IPS DF 6.9 (cell line): ENCODE results near the gene RLBP1.
A peak's percentile ranks its signal among the peaks of the same experiment; 100 is the strongest.

Experiments used
- DNase-seq: peaks from one replicate; pipeline ENCODE4 v3.0.0-alpha.2; 2013; ENCODE audit warnings: low read depth, low spot score
- H3K27ac ChIP-seq: one replicate; pipeline ENCODE4 v1.5.1; 2013; ENCODE audit warnings: low read length, control low read depth
- H3K27me3 ChIP-seq: 2 replicates; pipeline ENCODE4 v1.6.1; 2013; ENCODE audit warnings: mild to moderate bottlenecking, low read length; ENCODE audit not compliant: control insufficient read depth, insufficient read depth
- H3K36me3 ChIP-seq: 2 replicates; pipeline ENCODE4 v1.6.1; 2013; ENCODE audit warnings: low read length; ENCODE audit not compliant: control insufficient read depth, insufficient read depth
- H3K4me1 ChIP-seq: 2 replicates; pipeline ENCODE4 v1.6.1; 2013; ENCODE audit warnings: low read length; ENCODE audit not compliant: control insufficient read depth, insufficient read depth
- H3K4me3 ChIP-seq: 2 replicates; pipeline ENCODE4 v1.5.1; 2013; ENCODE audit warnings: mild to moderate bottlenecking, low read length
- H3K9me3 ChIP-seq: 2 replicates; pipeline ENCODE4 v1.6.1; 2013; ENCODE audit warnings: low read length, inconsistent platforms; ENCODE audit not compliant: control insufficient read depth, insufficient read depth
- WGBS: extraction: QIAGEN DNeasy Blood & Tissue Kit; methylation state at CpG from one replicate; pipeline ENCODE4 v1.1.7; 2013; ENCODE audit warnings: mixed read lengths, missing lambda C conversion rate; ENCODE audit not compliant: insufficient read length, insufficient coverage; 5-methylcytosine and 5-hydroxymethylcytosine counted together

RLBP1 gene

DNA sequence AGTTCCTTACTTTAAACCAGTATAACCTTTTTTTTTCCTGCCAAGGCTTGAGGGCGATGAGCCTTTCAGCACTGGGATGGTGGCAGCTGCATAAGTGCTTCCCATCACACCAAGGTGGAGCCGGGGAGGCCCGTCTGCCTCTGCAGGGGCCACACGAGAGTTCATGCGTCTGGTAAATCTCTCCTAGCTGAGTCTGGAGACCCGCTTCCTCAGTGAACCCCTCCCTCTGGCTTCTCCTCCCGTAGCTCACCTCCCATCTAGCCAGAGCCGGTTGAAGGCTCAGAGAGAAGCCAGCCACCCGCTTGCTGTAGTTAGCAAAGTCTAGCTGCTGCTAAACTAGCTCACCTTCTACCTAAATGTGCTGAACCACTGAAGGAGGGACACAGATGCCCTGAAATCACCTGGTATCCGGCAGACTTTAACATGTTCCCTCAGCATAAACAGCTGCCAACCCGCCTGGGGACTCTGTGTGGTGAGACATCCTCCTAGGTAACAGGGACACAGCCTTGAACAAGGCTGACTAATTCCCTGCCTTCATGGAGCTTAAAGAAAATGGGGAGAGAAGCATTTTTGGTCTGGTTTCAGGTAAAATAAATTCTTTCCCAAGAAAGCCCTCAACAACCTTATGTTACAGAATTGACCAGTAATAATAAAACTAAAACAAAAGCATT is 42.9 kb downstream of the RLBP1 start:
- Histone ChIP-seq H3K27me3 (no peaks in the 10 kb centered on the region), H3K4me3 (no peak overlapping the region), H3K9me3 (no peaks in the 10 kb centered on the region), H3K4me1 (no peaks in the 10 kb centered on the region), H3K36me3 (no peaks in the 10 kb centered on the region), H3K27ac (no peak overlapping the region)
- no CpG with 5 or more reads among the region's 11 CpGs for WGBS
- DNase-seq = no peak

- Histone ChIP-seq H3K4me1 (no peaks in the 10 kb centered on the region), H3K9me3 (no peaks in the 10 kb centered on the region), H3K4me3 (no peak overlapping the region), H3K36me3 (no peaks in the 10 kb centered on the region), H3K27me3 (no peaks in the 10 kb centered on the region), H3K27ac (no peak overlapping the region)
- DNase-seq = peak; percentile 22
- no CpG with 5 or more reads among the region's 6 CpGs for WGBS
Measured at GRCh38 chr15:89177633-89178306, 43.6 kb downstream of the RLBP1 start.

GRCh38 chr15:89177116-89177515 is 44.3 kb downstream of the RLBP1 start:
- H3K4me1 ChIP-seq = no peaks in the 10 kb centered on the region
- no peak overlapping the region for H3K4me3 ChIP-seq
- no peaks in the 10 kb centered on the region for H3K9me3 ChIP-seq
- no peaks in the 10 kb centered on the region for H3K27me3 ChIP-seq
- no peak overlapping the region for H3K27ac ChIP-seq
- WGBS = no CpG with 5 or more reads among the region's 12 CpGs
- no peaks in the 10 kb centered on the region for H3K36me3 ChIP-seq
- DNase-seq = no peak

- 100% methylated on average over 3 of the region's 13 CpGs for WGBS
Measured at GRCh38 chr15:89175617-89176191, 45.7 kb downstream of the RLBP1 start.

DNA sequence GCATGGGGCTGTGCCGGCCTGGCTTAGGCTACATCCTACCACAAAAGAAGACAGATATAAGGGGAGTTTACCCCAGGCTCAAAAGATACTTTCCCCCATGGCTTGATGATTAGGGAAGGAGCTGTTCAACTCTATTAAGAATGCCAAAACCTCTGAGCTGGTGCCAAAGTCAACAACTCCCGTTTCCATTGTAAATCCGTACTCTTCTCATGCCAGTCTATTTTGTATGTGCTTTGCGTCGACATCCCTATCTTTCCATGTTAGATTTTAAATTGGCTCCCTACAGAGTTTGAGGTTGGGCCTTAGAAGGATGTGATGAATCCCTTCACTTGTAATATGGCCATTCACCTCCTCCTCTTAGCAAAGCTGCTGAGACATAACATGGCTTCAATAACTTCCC is 46.9 kb downstream of the RLBP1 start:
- H3K4me3 ChIP-seq = no peak overlapping the region
- no peaks in the 10 kb centered on the region for H3K4me1 ChIP-seq
- DNase-seq = no peak
- H3K27me3 ChIP-seq = no peaks in the 10 kb centered on the region
- H3K36me3 ChIP-seq = no peaks in the 10 kb centered on the region
- H3K9me3 ChIP-seq = no peaks in the 10 kb centered on the region
- H3K27ac ChIP-seq = no peak overlapping the region
- no CpG with 5 or more reads among the region's 5 CpGs for WGBS

More at GRCh38 chr15:89175617-89176191, 45.7 kb downstream of the RLBP1 start:
- Histone ChIP-seq H3K4me3 (no peak overlapping the region), H3K4me1 (no peaks in the 10 kb centered on the region), H3K27ac (no peak overlapping the region), H3K27me3 (no peaks in the 10 kb centered on the region), H3K9me3 (no peaks in the 10 kb centered on the region), H3K36me3 (no peaks in the 10 kb centered on the region)
- no peak for DNase-seq

DNA sequence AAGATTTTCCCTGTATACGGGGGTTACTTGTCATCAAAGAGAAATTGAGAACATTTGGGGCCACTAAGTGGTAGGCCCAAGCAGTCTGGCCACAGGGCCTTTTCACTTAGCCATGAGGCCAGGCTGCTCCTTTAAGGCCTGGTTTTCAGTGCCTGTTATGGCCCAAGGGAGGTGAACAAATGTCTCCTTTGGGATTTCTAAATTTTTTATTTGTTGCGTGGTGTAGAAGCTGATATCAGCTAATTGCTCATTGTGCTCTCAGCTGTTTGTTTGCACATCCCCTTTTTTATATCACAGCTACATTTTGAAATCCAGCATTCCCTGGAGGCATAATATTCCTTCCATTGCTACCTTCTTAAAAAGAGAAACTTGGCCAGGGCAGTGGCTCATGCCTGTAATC is 48.5 kb downstream of the RLBP1 start:
- no CpG with 5 or more reads among the region's 2 CpGs for WGBS
- no peaks in the 10 kb centered on the region for H3K36me3 ChIP-seq

GRCh38 chr15:89171136-89172072 is 50.0 kb downstream of the RLBP1 start:
- Histone ChIP-seq H3K27ac (no peak overlapping the region), H3K4me3 (no peak overlapping the region), H3K9me3 (no peaks in the 10 kb centered on the region), H3K4me1 (0 out of 2 replicates have a peak, but pooled peaks cover 1% of the 10 kb centered on the region), H3K27me3 (no peaks in the 10 kb centered on the region), H3K36me3 (no peaks in the 10 kb centered on the region)
- no CpG with 5 or more reads among the region's 12 CpGs for WGBS
- DNase-seq = peak; percentile 70

More for the DNA sequence above, 48.5 kb downstream of the RLBP1 start:
- Histone ChIP-seq H3K27me3 (no peaks in the 10 kb centered on the region), H3K4me1 (no peaks in the 10 kb centered on the region), H3K27ac (no peak overlapping the region), H3K9me3 (no peaks in the 10 kb centered on the region), H3K4me3 (no peak overlapping the region)
- DNase-seq = no peak

DNA sequence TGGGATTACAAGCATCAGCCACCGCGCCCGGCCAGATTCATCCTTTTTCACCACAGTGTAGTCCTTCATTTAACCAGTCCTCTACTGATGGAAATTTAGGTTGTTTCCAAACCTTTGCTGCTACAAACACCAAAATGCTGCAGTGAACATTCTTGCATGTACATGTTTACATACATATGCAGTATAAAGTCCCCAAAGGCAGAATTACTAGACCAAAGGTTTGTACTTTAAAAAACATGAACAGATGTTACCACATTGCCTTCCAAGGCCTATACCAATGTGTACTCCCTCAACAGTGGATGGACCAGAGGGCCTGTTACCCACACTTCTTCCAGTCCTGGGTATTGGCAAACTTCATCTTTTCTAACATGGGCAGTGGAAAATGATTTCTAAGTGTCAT is 51.0 kb downstream of the RLBP1 start:
- H3K4me1 ChIP-seq = peaks cover 1% of the 10 kb centered on the region; the same call in 1 of the 2 replicates
- WGBS = no CpG with 5 or more reads among the region's 3 CpGs
- no peaks in the 10 kb centered on the region for H3K36me3 ChIP-seq
- H3K9me3 ChIP-seq = no peaks in the 10 kb centered on the region
- DNase-seq = no peak
- H3K27me3 ChIP-seq = no peaks in the 10 kb centered on the region
- no peak overlapping the region for H3K4me3 ChIP-seq
- H3K27ac ChIP-seq = no peak overlapping the region

DNA sequence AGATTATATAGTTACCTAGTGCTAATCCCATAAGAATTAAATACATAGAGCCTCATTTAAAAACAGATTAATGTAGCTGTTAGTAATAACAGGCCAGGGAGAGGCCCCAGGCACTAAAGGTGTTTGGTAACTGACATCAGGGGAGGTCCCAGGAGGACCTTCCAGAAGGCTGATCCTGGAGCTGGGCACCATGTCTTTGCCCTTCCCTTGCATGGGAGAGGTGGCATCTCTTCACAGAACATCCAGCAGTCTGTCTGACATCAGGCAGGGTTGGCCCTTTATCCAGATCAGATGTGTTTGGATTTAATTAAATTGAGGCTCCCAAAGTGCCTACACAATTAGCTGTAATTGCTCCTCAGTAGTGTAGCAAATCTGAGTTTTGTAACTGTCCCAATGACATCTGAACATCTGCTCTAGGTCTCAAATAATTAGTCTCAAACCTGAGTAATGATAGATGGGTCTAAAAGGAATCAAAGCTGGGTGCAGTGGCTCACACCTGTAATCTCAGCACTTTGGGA is 53.0 kb downstream of the RLBP1 start:
- Histone ChIP-seq H3K4me1 (peaks cover 3% of the 10 kb centered on the region; the same call in 1 of the 2 replicates), H3K9me3 (no peaks in the 10 kb centered on the region), H3K27me3 (no peaks in the 10 kb centered on the region), H3K4me3 (no peak overlapping the region), H3K36me3 (no peaks in the 10 kb centered on the region), H3K27ac (no peak overlapping the region)
- no peak for DNase-seq
